Hematopoietic multipotent progenitor cell treated with erythropoietin and hydrocortisone succinate and interleukin-3 and kit ligand, for 6 days (in vitro differentiated cells): ENCODE data around the gene PKD2L1.
"Not testable (repeated sequence)": the region's sequence is repeated elsewhere in the genome, so short reads cannot be mapped to it uniquely, and the experiment has no call there.

Experiments
- DNase-seq: peaks from one replicate; pipeline ENCODE4 v3.0.0-alpha.2; 2015

The PKD2L1 gene

GRCh38 chr10:100330079-100330478, at the start of gene PKD2L1:
PKD2L1 (minus strand) TSS chr10:100330228; CDS start chr10:100330103, 125 bp downstream.
- DNase-seq: no peak

DNA sequence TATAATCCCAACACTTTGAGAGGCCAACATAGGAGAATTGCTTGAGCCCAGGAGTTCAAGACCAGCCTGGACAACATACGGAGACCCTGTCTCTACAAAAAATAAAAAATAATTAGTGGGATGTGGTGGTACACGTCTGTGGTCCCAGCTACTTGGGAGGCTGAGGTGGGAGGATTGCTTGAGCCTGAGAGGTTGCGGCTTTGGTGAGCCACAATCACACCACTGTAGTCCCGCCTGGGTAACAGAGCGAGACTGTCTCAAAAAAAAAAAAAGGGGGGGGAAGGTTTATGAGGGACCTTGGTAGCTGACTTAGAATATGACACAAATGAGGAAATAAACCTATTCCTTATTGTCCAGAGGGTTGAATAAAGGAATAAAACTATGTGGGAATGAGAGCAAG, 47.8 kb upstream of the PKD2L1 start:
- no peak for DNase-seq

GRCh38 chr10:100376656-100377055, 46.6 kb upstream of the PKD2L1 start:
- DNase-seq: not testable (repeated sequence)

DNA sequence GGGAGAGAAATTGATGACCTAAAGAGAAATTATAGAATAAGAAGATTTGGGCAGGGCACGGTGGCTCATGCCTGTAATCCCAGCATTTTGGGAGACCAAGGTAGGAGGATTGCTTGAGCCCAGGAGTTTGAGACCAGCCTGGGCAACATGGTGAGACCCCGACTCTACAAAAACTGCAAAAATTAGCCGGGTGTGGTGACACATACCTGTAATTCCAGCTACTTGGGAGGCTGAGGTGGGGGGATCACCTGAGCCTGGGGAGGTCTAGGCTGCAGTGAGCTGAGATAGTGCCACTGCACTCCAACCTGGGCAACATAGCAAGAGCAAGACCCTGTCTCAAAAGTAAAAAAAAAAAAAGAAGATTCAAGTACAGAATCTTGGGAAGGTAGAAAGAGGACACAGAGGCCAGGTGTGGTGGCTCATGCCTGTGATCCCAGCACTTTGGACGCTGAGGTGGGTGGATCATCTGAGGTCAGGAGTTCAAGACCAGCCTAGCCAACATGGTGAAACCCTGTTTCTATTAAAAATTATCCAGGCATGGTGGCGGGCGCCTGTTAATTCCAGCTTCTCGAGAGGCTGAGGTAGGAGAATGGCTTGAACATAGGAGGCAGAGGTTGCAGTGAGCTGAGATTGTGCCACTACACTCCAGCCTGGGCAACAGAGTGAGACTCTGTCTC, 44.8 kb upstream of the PKD2L1 start:
- not testable (repeated sequence) for DNase-seq

DNA sequence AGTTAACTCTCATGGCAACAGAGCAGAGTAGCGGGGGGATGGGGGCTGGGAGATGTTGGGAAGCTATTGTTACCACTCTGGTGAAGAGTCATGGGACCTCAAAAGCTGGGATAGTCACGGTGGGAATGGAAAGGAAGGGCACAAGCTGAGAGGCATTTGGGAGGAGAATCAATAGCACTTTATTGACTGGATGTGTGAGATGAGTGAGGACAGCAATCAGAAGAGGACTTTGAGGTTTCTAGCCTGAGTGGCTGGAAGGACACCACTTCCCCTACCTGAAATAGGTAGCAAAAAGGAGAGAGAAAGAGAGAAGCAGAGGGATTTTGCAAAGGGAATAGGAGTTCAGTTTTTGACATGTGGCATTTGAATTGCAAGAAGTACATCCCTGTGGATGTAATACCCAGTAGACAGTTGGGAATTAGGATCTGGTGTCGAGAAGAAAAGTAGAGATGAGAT, 44.2 kb upstream of the PKD2L1 start:
- no peak for DNase-seq

GRCh38 chr10:100373298-100374199, 43.5 kb upstream of the PKD2L1 start:
- DNase-seq: peak; percentile 97

DNA sequence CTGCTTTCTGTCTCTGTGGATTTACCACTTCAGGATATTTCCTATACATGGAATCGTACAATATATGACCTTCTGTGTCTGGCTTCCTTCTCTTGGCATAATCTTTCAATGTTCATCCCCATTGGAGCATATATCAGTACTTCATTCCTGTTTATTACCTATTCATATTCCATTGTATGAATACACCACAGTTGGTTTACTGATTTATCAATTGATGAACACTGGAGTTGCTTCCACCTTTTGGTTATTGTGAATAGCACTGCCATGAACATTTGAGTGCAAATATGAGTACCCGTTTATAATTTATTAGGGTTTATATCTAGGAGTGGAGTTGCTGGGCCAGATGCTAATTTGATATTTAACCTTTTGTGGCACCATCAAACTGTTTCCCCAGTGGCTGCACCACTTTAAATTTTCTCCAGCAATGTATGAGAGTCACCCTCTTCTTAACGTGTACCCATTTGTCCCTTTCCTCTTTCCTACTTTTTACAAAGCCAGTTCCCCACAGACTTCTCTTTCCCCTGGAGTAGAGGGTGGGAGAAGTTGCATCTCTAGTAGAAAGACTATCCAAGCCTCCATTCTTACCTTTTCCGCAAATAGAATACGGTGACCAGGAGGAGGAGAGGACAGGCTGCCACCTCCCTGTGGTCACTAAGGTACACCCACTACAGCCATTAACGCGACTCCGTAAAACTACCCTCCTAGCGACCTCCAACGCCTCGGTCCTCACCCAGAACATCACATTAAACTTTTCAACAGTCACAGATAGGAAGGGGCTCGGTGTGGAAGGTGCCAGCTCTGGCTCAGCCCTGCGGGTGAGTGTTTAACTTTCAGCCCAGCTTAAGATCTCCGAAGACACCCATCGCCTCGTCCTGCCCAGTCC, 42.6 kb upstream of the PKD2L1 start:
- DNase-seq: no peak

- no peak for DNase-seq
These were observed 41.5 kb upstream of the PKD2L1 start for GRCh38 chr10:100371482-100372027.

GRCh38 chr10:100370714-100371481, 40.9 kb upstream of the PKD2L1 start:
- DNase-seq: peak; percentile 90

DNA sequence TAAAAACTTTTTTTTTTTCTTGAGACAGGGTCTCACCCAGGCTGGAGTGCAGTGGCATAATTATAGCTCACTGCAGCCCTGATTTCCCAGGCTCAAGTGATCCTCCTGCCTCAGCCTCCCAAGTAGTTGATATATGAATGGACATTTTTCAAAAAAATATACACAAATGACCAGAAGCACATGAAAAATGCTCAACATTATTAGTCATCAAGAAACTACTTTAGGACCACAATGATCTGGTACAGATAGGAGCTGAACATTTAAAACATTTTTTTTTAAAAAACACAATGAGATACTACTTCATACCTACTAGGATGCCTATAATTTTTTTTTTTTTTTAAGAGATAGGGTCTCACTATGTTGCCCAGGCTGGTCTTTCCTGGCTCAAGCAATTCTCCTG, 38.7 kb upstream of the PKD2L1 start:
- DNase-seq: no peak

- DNase-seq: peak; percentile 73
These were observed 34.8 kb upstream of the PKD2L1 start for GRCh38 chr10:100364735-100365391.

GRCh38 chr10:100364175-100364574, 34.1 kb upstream of the PKD2L1 start:
- no peak for DNase-seq

DNA sequence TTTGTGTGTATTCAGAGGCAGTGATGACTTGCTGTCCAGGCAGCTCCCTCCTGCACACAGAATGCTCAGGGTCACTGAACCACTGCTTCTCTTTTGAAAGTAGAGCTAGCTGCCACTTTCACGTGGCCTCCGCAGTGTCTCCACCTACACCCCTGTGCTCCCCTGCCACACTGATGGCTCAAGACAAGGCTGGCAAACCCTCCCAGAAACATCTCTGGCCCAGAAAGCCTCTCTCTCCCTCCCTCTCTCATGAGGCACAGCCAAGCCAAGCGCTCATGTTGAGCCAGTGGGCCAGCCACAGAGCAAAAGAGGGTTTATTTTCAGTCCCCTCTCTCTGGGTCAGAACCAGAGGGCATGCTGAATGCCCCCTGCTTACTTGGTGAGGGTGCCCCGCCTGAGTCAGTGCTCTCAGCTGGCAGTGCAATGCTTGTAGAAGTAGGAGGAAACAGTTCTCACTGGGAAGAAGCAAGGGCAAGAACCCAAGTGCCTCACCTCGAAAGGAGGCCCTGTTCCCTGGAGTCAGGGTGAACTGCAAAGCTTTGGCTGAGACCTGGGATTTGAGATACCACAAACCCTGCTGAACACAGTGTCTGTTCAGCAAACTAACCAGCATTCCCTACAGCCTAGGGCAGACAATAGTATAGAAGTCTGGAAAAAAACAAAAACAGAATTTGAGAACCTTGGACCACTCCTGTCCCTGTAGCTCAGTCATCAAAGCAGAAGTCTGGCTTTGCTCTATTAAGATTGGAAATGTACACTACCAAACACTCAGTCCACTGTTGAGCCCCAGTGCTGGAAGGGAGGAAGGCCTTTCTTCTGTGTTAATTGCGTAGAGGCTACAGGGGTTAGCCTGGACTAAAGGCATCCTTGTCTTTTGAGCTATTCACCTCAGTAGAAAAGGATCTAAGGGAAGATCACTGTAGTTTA, 32.8 kb upstream of the PKD2L1 start:
- DNase-seq: no peak

GRCh38 chr10:100360234-100360633, 30.2 kb upstream of the PKD2L1 start:
- DNase-seq: no peak

GRCh38 chr10:100359529-100360150, 29.6 kb upstream of the PKD2L1 start:
- peak; percentile 36 for DNase-seq

DNA sequence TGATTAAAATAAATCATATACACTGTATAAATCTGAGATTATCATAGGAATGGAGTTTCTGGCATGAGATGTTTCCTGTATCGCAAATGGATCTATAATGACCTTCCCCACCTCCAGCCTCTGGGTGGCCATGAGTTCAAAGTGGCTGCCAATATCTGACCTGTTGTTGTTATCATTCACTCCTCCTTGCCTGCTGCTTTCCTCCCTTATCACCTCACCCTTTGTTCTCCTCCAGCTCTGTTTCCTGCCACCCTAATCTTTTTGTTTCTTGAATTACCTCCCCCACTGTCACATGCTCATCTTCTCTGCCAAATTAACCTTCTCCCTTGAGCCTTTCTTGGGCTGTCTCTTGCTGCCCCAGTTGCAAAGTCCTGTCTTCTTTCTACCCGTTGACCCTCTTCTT, 29.0 kb upstream of the PKD2L1 start:
- DNase-seq: peak; percentile 87

GRCh38 chr10:100357059-100357858, 27.2 kb upstream of the PKD2L1 start:
- no peak for DNase-seq
